ENCODE results near the gene OR2T1. TPM values are rescaled to one million over a fixed set of nuclear protein-coding genes. Genes with fewer than 3 reads are reported as not detected.
A peak's percentile ranks its signal among the peaks of the same experiment; 100 is the strongest.
"Not testable (repeated sequence)": the region's sequence is repeated elsewhere in the genome, so short reads cannot be mapped to it uniquely, and the experiment has no call there.

OR2T1 gene
- not detected for total RNA-seq

- DNase-seq (ENCODE audit: low spot score in 2 of 2) = no peak
- ATAC-seq = no peak
- Mint-ChIP-seq H3K36me3 (no peaks in the 10 kb centered on the region), H3K9me3 (peaks cover 3 to 4% of the 10 kb centered on the region in 2 donors), H3K27ac (no peak within 1 kb of the TSS)
Measured at GRCh38 chr1:248402748-248403147, at the start of gene OR2T1. Gene OR2T1 (plus strand): TSS chr1:248403048. CDS start chr1:248406148, 3,100 bp downstream.

GRCh38 chr1:248359415-248359814 is 43.4 kb upstream of the OR2T1 start:
- Mint-ChIP-seq H3K9me3 (no peaks in the 10 kb centered on the region), H3K36me3 (no peaks in the 10 kb centered on the region), H3K27ac (no peak overlapping the region)
- DNase-seq (ENCODE audit: low spot score in 2 of 2) (no peak), ATAC-seq (no peak)

GRCh38 chr1:248361121-248361715 is 41.6 kb upstream of the OR2T1 start, which contains the start of gene OR2T4:
Gene OR2T4 (plus strand): TSS chr1:248361665. CDS start chr1:248361665, 0 bp downstream.
- DNase-seq (ENCODE audit: low spot score in 2 of 2) (no peak), ATAC-seq (no peak)
- Mint-ChIP-seq H3K36me3 (no peaks in the 10 kb centered on the region), H3K27ac (peak within 1 kb of the TSS in 1 of 2 donors; percentile 40), H3K9me3 (no peaks in the 10 kb centered on the region)

- no peak for DNase-seq (ENCODE audit: low spot score in 2 of 2)
- no peaks in the 10 kb centered on the region for H3K9me3 Mint-ChIP-seq
- no peak overlapping the region for H3K27ac Mint-ChIP-seq
- no peak for ATAC-seq
- H3K36me3 Mint-ChIP-seq = no peaks in the 10 kb centered on the region
Measured at GRCh38 chr1:248366609-248367008, 36.2 kb upstream of the OR2T1 start.

- no peaks in the 10 kb centered on the region for H3K36me3 Mint-ChIP-seq
- no peaks in the 10 kb centered on the region for H3K9me3 Mint-ChIP-seq
- ATAC-seq (no peak), DNase-seq (ENCODE audit: low spot score in 2 of 2) (no peak)
- H3K27ac Mint-ChIP-seq = no peak overlapping the region
Measured at GRCh38 chr1:248372394-248372793, 30.5 kb upstream of the OR2T1 start.

- no peak overlapping the region for H3K27ac Mint-ChIP-seq
- H3K9me3 Mint-ChIP-seq = no peaks in the 10 kb centered on the region
- DNase-seq (ENCODE audit: low spot score in 2 of 2) = no peak
- no peaks in the 10 kb centered on the region for H3K36me3 Mint-ChIP-seq
- ATAC-seq = no peak
Measured at GRCh38 chr1:248373761-248374160, 29.1 kb upstream of the OR2T1 start.

GRCh38 chr1:248375446-248375845 is 27.4 kb upstream of the OR2T1 start, which contains the start of gene OR2T6:
Gene OR2T6 (plus strand): TSS chr1:248375746. CDS start chr1:248387609, 11,863 bp downstream.
- DNase-seq (ENCODE audit: low spot score in 2 of 2) (no peak), ATAC-seq (no peak)
- no peak within 1 kb of the TSS for H3K27ac Mint-ChIP-seq
- no peaks in the 10 kb centered on the region for H3K36me3 Mint-ChIP-seq
- H3K9me3 Mint-ChIP-seq = no peaks in the 10 kb centered on the region

GRCh38 chr1:248376916-248377315 is 25.9 kb upstream of the OR2T1 start:
- Mint-ChIP-seq H3K9me3 (no peaks in the 10 kb centered on the region), H3K27ac (no peak overlapping the region), H3K36me3 (no peaks in the 10 kb centered on the region)
- DNase-seq (ENCODE audit: low spot score in 2 of 2) (no peak), ATAC-seq (no peak)

- ATAC-seq (no peak), DNase-seq (ENCODE audit: low spot score in 2 of 2) (no peak)
- Mint-ChIP-seq H3K27ac (no peak overlapping the region), H3K9me3 (no peaks in the 10 kb centered on the region), H3K36me3 (no peaks in the 10 kb centered on the region)
Measured at GRCh38 chr1:248380854-248381253, 22.0 kb upstream of the OR2T1 start.

- ATAC-seq (no peak), DNase-seq (ENCODE audit: low spot score in 2 of 2) (no peak)
- Mint-ChIP-seq H3K9me3 (peaks cover 0 to 6% of the 10 kb centered on the region in 2 donors), H3K36me3 (no peaks in the 10 kb centered on the region), H3K27ac (no peak overlapping the region)
Measured at GRCh38 chr1:248388426-248388825, 14.4 kb upstream of the OR2T1 start.

- DNase-seq (ENCODE audit: low spot score in 2 of 2) (no peak), ATAC-seq (no peak)
- Mint-ChIP-seq H3K9me3 (no peaks in the 10 kb centered on the region), H3K27ac (no peak overlapping the region), H3K36me3 (peaks cover 0 to 12% of the 10 kb centered on the region in 2 donors)
Measured at GRCh38 chr1:248393050-248393449, 9.8 kb upstream of the OR2T1 start.

- Mint-ChIP-seq H3K27ac (no peak overlapping the region), H3K9me3 (peaks cover 4% of the 10 kb centered on the region in 2 donors), H3K36me3 (no peaks in the 10 kb centered on the region)
- DNase-seq (ENCODE audit: low spot score in 2 of 2) = no peak
- ATAC-seq = no peak
Measured at GRCh38 chr1:248404024-248404423, 1.2 kb downstream of the OR2T1 start.

- peak; percentile 16 to 86 for ATAC-seq
- peak overlapping the region in 1 of 2 donors; percentile 63 for H3K27ac Mint-ChIP-seq
- H3K9me3 Mint-ChIP-seq = peaks cover 10 to 14% of the 10 kb centered on the region in 2 donors
- no peak for DNase-seq (ENCODE audit: low spot score in 2 of 2)
- H3K36me3 Mint-ChIP-seq = peaks cover 0 to 7% of the 10 kb centered on the region in 2 donors
Measured at GRCh38 chr1:248406721-248407692, 4.2 kb downstream of the OR2T1 start.

GRCh38 chr1:248416226-248416625 is 13.4 kb downstream of the OR2T1 start:
- H3K9me3 Mint-ChIP-seq = peaks cover 6 to 8% of the 10 kb centered on the region in 2 donors
- peaks cover 8 to 20% of the 10 kb centered on the region in 2 donors for H3K36me3 Mint-ChIP-seq
- peak overlapping the region in 1 of 2 donors; percentile 41 for H3K27ac Mint-ChIP-seq
- ATAC-seq = no peak
- DNase-seq (ENCODE audit: low spot score in 2 of 2) = no peak

GRCh38 chr1:248417854-248418253 is 15.0 kb downstream of the OR2T1 start:
- Mint-ChIP-seq H3K36me3 (peaks cover 8 to 25% of the 10 kb centered on the region in 2 donors), H3K27ac (peak overlapping the region in 1 of 2 donors; percentile 45), H3K9me3 (peaks cover 9 to 10% of the 10 kb centered on the region in 2 donors)
- DNase-seq (ENCODE audit: low spot score in 2 of 2) = no peak
- ATAC-seq = no peak

- no peak for DNase-seq (ENCODE audit: low spot score in 2 of 2)
- ATAC-seq = no peak
- peaks cover 3 to 13% of the 10 kb centered on the region in 2 donors for H3K9me3 Mint-ChIP-seq
- peaks cover 8 to 27% of the 10 kb centered on the region in 2 donors for H3K36me3 Mint-ChIP-seq
- H3K27ac Mint-ChIP-seq = no peak overlapping the region
Measured at GRCh38 chr1:248421384-248421783, 18.5 kb downstream of the OR2T1 start.

- DNase-seq (ENCODE audit: low spot score in 2 of 2); ATAC-seq; H3K9me3 Mint-ChIP-seq; H3K27ac Mint-ChIP-seq; H3K36me3 Mint-ChIP-seq: not testable (repeated sequence)
Measured at GRCh38 chr1:248427526-248428191, 24.8 kb downstream of the OR2T1 start.
